Measurements from ENCODE around the gene MAB21L1. TPM values are rescaled to one million over a fixed set of nuclear protein-coding genes. Genes with fewer than 3 reads are reported as not detected.

MAB21L1 gene
- total and polyA plus RNA-seq, 2 of the 8 experiments (the other 6 are each of a cell fraction or from before 2014, with no cell fraction given), result not detected

DNA sequence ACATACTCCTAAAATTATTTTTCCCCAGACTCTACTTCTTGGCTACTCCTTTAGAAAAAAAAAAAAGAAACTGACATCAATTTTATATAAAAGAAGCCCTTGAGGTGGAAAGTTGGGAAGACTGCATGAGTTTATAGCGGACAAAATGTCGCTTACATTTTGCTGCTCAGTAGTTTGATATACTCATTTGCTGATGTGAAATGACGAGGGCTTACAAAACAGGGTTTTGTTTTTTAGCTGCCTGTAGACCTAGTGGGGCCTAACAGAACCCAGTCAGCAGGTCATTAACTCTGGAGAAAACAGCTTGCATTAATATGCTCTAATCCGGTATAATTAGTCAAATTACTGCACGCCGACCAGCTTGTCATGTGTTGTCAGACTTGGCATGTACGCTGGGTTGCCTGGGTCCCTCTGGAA, 37.6 kb upstream of the MAB21L1 start:
- POLR2A ChIA-PET (ENCODE audit: partially characterized antibody), result no interaction called here
- WGBS, 2 experiments (ENCODE audit: extremely low coverage in 1 of 2, insufficient coverage in 1 of 2, insufficient read length in 1 of 2, insufficient replicate concordance in 2 of 2, low coverage in 1 of 2, low lambda C conversion rate in 2 of 2, missing lambda C conversion rate in 1 of 2), result 93% methylated on average over 7 of the region's 7 CpGs; no CpG with 5 or more reads in 1 of the 2 experiments
- no peak for FAIRE-seq
- TF ChIP-seq EP300 (IDR thresholded peaks at IDR 0.05; ENCODE audit: borderline replicate concordance in 1 of 2, low read depth in 2 of 2, low read length in 2 of 2) (no peak), SUZ12 (IDR thresholded peaks at IDR 0.05; ENCODE audit: low read length) (no peak), CTBP2 (IDR thresholded peaks at IDR 0.05; ENCODE audit: borderline replicate concordance, insufficient read depth, insufficient read length, low read length) (no peak), POLR2A (IDR thresholded peaks at IDR 0.05; ENCODE audit: control extremely low read depth in 1 of 2, low read depth in 2 of 2, low read length in 2 of 2) (no peak), CBX8 (IDR thresholded peaks at IDR 0.05; ENCODE audit: borderline replicate concordance, low read depth, low read length) (no peak), SIRT6 (IDR thresholded peaks at IDR 0.05; ENCODE audit: low read length) (no peak), YY1 (IDR thresholded peaks at IDR 0.05; ENCODE audit: low read depth, low read length) (no peak), TCF12 (IDR thresholded peaks at IDR 0.05; ENCODE audit: low read depth, low read length) (no peak), SIX5 (IDR thresholded peaks at IDR 0.05; ENCODE audit: low read depth, low read length) (no peak), CEBPB (IDR thresholded peaks at IDR 0.05; ENCODE audit: low read depth, low read length) (no peak)
- TF ChIP-seq, protein P1, sequence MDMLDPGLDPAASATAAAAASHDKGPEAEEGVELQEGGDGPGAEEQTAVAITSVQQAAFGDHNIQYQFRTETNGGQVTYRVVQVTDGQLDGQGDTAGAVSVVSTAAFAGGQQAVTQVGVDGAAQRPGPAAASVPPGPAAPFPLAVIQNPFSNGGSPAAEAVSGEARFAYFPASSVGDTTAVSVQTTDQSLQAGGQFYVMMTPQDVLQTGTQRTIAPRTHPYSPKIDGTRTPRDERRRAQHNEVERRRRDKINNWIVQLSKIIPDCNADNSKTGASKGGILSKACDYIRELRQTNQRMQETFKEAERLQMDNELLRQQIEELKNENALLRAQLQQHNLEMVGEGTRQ (IDR thresholded peaks at IDR 0.05; ENCODE audit: low read length), result no peak
- TF ChIP-seq, protein P2, sequence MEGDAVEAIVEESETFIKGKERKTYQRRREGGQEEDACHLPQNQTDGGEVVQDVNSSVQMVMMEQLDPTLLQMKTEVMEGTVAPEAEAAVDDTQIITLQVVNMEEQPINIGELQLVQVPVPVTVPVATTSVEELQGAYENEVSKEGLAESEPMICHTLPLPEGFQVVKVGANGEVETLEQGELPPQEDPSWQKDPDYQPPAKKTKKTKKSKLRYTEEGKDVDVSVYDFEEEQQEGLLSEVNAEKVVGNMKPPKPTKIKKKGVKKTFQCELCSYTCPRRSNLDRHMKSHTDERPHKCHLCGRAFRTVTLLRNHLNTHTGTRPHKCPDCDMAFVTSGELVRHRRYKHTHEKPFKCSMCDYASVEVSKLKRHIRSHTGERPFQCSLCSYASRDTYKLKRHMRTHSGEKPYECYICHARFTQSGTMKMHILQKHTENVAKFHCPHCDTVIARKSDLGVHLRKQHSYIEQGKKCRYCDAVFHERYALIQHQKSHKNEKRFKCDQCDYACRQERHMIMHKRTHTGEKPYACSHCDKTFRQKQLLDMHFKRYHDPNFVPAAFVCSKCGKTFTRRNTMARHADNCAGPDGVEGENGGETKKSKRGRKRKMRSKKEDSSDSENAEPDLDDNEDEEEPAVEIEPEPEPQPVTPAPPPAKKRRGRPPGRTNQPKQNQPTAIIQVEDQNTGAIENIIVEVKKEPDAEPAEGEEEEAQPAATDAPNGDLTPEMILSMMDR (IDR thresholded peaks at IDR 0.05; ENCODE audit: control extremely low read depth in 1 of 3, insufficient read depth in 1 of 3, low read depth in 1 of 3, low read length in 3 of 3), result no peak

More for the DNA sequence above, 37.6 kb upstream of the MAB21L1 start:
- Histone ChIP-seq H4K20me1 (replicated peaks in 1 of 2; ENCODE audit: control insufficient read depth in 1 of 2, insufficient read depth in 2 of 2, low read length in 2 of 2) (peaks cover 0 to 2% of the 10 kb centered on the region in 2 experiments), H3K23me2 (ENCODE audit: low read depth, low read length) (no peaks in the 10 kb centered on the region), H3K36me3 (ENCODE audit: control insufficient read depth in 2 of 4, insufficient read depth in 4 of 4, low read length in 3 of 4) (no peaks in the 10 kb centered on the region), H3K27ac (ENCODE audit: low read depth, low read length) (no peak overlapping the region), H2BK20ac (ENCODE audit: low read length) (no peak overlapping the region), H2BK12ac (ENCODE audit: low read depth, low read length) (no peak overlapping the region), H4K8ac (ENCODE audit: extremely low read depth, insufficient read depth, low read length) (no peak overlapping the region), H3K27me3 (replicated peaks in 1 of 4; ENCODE audit: control insufficient read depth in 3 of 4, extremely low read depth in 1 of 4, insufficient read depth in 3 of 4, low read length in 3 of 4) (no peaks in the 10 kb centered on the region), H3K18ac (ENCODE audit: extremely low read depth, low read length) (no peak overlapping the region), H2BK15ac (ENCODE audit: low read length) (no peak overlapping the region), H2AK5ac (ENCODE audit: low read depth, low read length) (no peak overlapping the region), H3K56ac (replicated peaks; ENCODE audit: insufficient read length, low read depth, low read length) (no peak overlapping the region), H3K9ac (replicated peaks in 1 of 4; ENCODE audit: extremely low read depth in 1 of 4, low read depth in 3 of 4, low read length in 3 of 4) (no peak overlapping the region), H3K79me2 (ENCODE audit: control insufficient read depth in 1 of 2, insufficient read depth in 2 of 2, low read length in 2 of 2) (no peaks in the 10 kb centered on the region), H2BK5ac (ENCODE audit: low read depth, low read length) (no peak overlapping the region), H3K4me1 (replicated peaks in 1 of 4; ENCODE audit: control insufficient read depth in 3 of 4, insufficient read depth in 4 of 4, low read length in 3 of 4) (peaks cover 0 to 10% (median 5%) of the 10 kb centered on the region in 4 experiments; a peak in 4 of 7 replicates), H3K9me3 (ENCODE audit: insufficient read depth in 2 of 2, low read depth in 1 of 2, low read length in 1 of 2) (no peaks in the 10 kb centered on the region), H4K91ac (replicated peaks; ENCODE audit: insufficient read length, low read length) (no peak overlapping the region), H3K4me2 (ENCODE audit: insufficient read depth in 1 of 2, low read depth in 2 of 2, low read length in 2 of 2) (no peak overlapping the region), H2AFZ (ENCODE audit: low read length) (no peak overlapping the region), H3K79me1 (ENCODE audit: low read depth, low read length) (no peaks in the 10 kb centered on the region), H3K4ac (replicated peaks; ENCODE audit: insufficient read length, low read depth, low read length) (no peak overlapping the region), H4K5ac (ENCODE audit: insufficient read length, low read depth, low read length) (no peak overlapping the region), H3K14ac (ENCODE audit: insufficient read length) (no peak overlapping the region), H3K4me3 (ENCODE audit: extremely low read depth in 1 of 4, insufficient read depth in 2 of 4, low read depth in 3 of 4, low read length in 4 of 4) (no peak overlapping the region), H2BK120ac (replicated peaks; ENCODE audit: low read depth, low read length) (no peak overlapping the region), H3K23ac (ENCODE audit: insufficient read length) (no peak overlapping the region)
- DNase-seq (ENCODE audit: low read depth in 1 of 2, low spot score in 2 of 2), result no peak
- CTCF ChIA-PET (ENCODE audit: partially characterized antibody), result no interaction called here

All from H1 (cell line).